MCF 10A (cell line): ENCODE results near the gene TRIM17. TPM values are rescaled to one million over a fixed set of nuclear protein-coding genes. Genes with fewer than 3 reads are reported as not detected.

Experiments
- BruUV-seq: library from RNA; stranded (reverse); fragments of 400-500 nt; replicated peaks from 2 replicates; lab custom pipeline; 2021; lab: Mats Ljungman, UMichigan
- CTCF ChIA-PET: fragments of 300-600 bp; sonication (Branson Sonifier 250); formaldehyde crosslinking; extraction: SDS; loops from one replicate; lab custom pipeline; 2021; ENCODE audit warnings: antibody characterized with exemption, inconsistent platforms; lab: Yijun Ruan, JAX
- POLR2A ChIA-PET: fragments of 300-600, 350-650 bp; sonication (Branson Sonifier 250); formaldehyde crosslinking; extraction: SDS; loops from one replicate; lab custom pipeline; 2020; ENCODE audit warnings: antibody characterized with exemption, inconsistent platforms; lab: Yijun Ruan, JAX
- DNase-seq: peaks from one replicate; pipeline ENCODE4 v3.0.0-alpha.2; 2018; ENCODE audit not compliant: unreplicated experiment
- H3K27ac Mint-ChIP-seq: one replicate; pipeline ENCODE4 v1.8.0; 2022; ENCODE audit warnings: mild to moderate bottlenecking, low read depth, mixed read lengths; ENCODE audit not compliant: unreplicated experiment
- H3K27me3 Mint-ChIP-seq: one replicate; pipeline ENCODE4 v1.8.0; 2022; ENCODE audit warnings: mixed read lengths; ENCODE audit not compliant: insufficient read depth, unreplicated experiment
- H3K36me3 Mint-ChIP-seq: one replicate; pipeline ENCODE4 v1.8.0; 2022; ENCODE audit warnings: mild to moderate bottlenecking, moderate library complexity, mixed read lengths; ENCODE audit not compliant: insufficient read depth, unreplicated experiment
- H3K4me1 Mint-ChIP-seq: one replicate; pipeline ENCODE4 v1.8.0; 2022; ENCODE audit warnings: mixed read lengths; ENCODE audit not compliant: insufficient read depth, unreplicated experiment
- H3K4me3 Mint-ChIP-seq: one replicate; pipeline ENCODE4 v1.8.0; 2022; ENCODE audit warnings: mild to moderate bottlenecking, moderate library complexity, mixed read lengths; ENCODE audit not compliant: unreplicated experiment
- H3K9me3 Mint-ChIP-seq: one replicate; pipeline ENCODE4 v1.8.0; 2022; ENCODE audit warnings: mixed read lengths; ENCODE audit not compliant: unreplicated experiment
- CTCF ChIP-seq: fragments of 200-600 bp; IDR thresholded peaks from one replicate; pipeline ENCODE4 v1.8.0; 2022; ENCODE audit warnings: antibody characterized with exemption, mild to moderate bottlenecking; ENCODE audit not compliant: unreplicated experiment
- intact Hi-C: fragments of 100-400 bp; cut with micrococcal nuclease; formaldehyde crosslinking; loops from 2 replicates; pipeline ENCODE4 v1.14.1; 2022
- total RNA-seq: library from RNA; stranded (reverse); gene quantifications from 2 replicates; pipeline ENCODE4 v1.2.3, GENCODE V29; 2022

Gene TRIM17
- total RNA-seq, 1 experiment from 2014 or later, result not detected

- ChIA-PET POLR2A (interaction anchor here (0.7 to 8.2 kb wide), 5 partner anchors 12 to 308 kb away, joined by 3 to 182 read pairs (median 4); partner anchors contain the start of genes IBA57, RNF187 and TRIM11), CTCF (interaction anchor here (0.7 kb wide), 1 partner anchor 16 kb away, joined by 3 read pairs; no protein-coding TSS in a partner anchor)
- BruUV-seq, result no TSS peak
- no peak for DNase-seq
- TF ChIP-seq CTCF, result no peak
- peak overlapping the region; percentile 7 for H3K27ac Mint-ChIP-seq
- H3K4me3 Mint-ChIP-seq, result peak overlapping the region; percentile 27
- H3K4me1 Mint-ChIP-seq, result peaks cover 20% of the 10 kb centered on the region
- peaks cover 25% of the 10 kb centered on the region for H3K36me3 Mint-ChIP-seq
- peaks cover 18% of the 10 kb centered on the region for H3K27me3 Mint-ChIP-seq
- no peaks in the 10 kb centered on the region for H3K9me3 Mint-ChIP-seq
- intact Hi-C loops, result no loop called here
These were observed 44.2 kb upstream of the TRIM17 start for GRCh38 chr1:228460821-228461220.

GRCh38 chr1:228459091-228459993 is 42.7 kb upstream of the TRIM17 start:
- no TSS peak for BruUV-seq
- peaks cover 23% of the 10 kb centered on the region for H3K4me1 Mint-ChIP-seq
- intact Hi-C loops, result loop anchor here (2.0 to 5.0 kb wide), 2 partner anchors 231 to 462 kb away; no protein-coding TSS in a partner anchor
- TF ChIP-seq CTCF, result peak; percentile 98
- no peaks in the 10 kb centered on the region for H3K9me3 Mint-ChIP-seq
- H3K4me3 Mint-ChIP-seq, result peak overlapping the region; percentile 97
- peak overlapping the region; percentile 98 for H3K27ac Mint-ChIP-seq
- DNase-seq, result peak; percentile 93
- POLR2A ChIA-PET, result interaction anchor here (0.6 to 8.2 kb wide), 21 partner anchors 10 to 1487 kb away, joined by 3 to 182 read pairs (median 5); partner anchors contain the start of genes ARF1, GUK1, IBA57 and RNF187
- peaks cover 35% of the 10 kb centered on the region for H3K36me3 Mint-ChIP-seq
- CTCF ChIA-PET, result interaction anchor here (0.5 to 5.2 kb wide), 26 partner anchors 10 to 1948 kb away, joined by 3 to 30 read pairs (median 3); partner anchors contain the start of gene TRIM11
- H3K27me3 Mint-ChIP-seq, result peaks cover 3% of the 10 kb centered on the region

- Mint-ChIP-seq H3K27ac (peak overlapping the region; percentile 98), H3K36me3 (peaks cover 41% of the 10 kb centered on the region), H3K27me3 (no peaks in the 10 kb centered on the region), H3K4me3 (peak overlapping the region; percentile 97), H3K4me1 (peaks cover 35% of the 10 kb centered on the region), H3K9me3 (no peaks in the 10 kb centered on the region)
- DNase-seq, result peak; percentile 100
- TF ChIP-seq CTCF, result peak; percentile 52
- POLR2A ChIA-PET, result interaction anchor here (0.7 to 8.2 kb wide), 42 partner anchors 9 to 1051 kb away, joined by 3 to 182 read pairs (median 4); partner anchors contain the start of genes ARF1, GUK1, IBA57 and MRPL55
- intact Hi-C loops, result loop anchor here (1.0 to 5.0 kb wide), 12 partner anchors 30 to 977 kb away; partner anchors contain the start of gene RNF187
- BruUV-seq, result TSS peak; percentile 79
- CTCF ChIA-PET, result interaction anchor here (0.5 to 5.2 kb wide), 20 partner anchors 14 to 1143 kb away, joined by 3 to 30 read pairs (median 3); partner anchors contain the start of gene TRIM11
These were observed 40.9 kb upstream of the TRIM17 start for GRCh38 chr1:228457396-228458176.
